KMS-11 (cell line): Measurements from ENCODE around the gene TBX6.
A peak's percentile ranks its signal among the peaks of the same experiment; 100 is the strongest.

Source experiments
- H2AFZ ChIP-seq: fragments of 200-600 bp; sonication (generic); 2 replicates; pipeline ENCODE4 v1.6.1; 2016; ENCODE audit warnings: antibody characterized with exemption, mixed run types, low read depth
- H3K27ac ChIP-seq: fragments of 200-600 bp; sonication (generic); 2 replicates; pipeline ENCODE4 v1.6.1; 2016; ENCODE audit warnings: mild to moderate bottlenecking, mixed run types
- H3K27me3 ChIP-seq: fragments of 200-600 bp; sonication (generic); 2 replicates; pipeline ENCODE4 v1.6.1; 2017; ENCODE audit warnings: mild to moderate bottlenecking, low read depth, mixed run types, moderate library complexity; ENCODE audit not compliant: insufficient read depth
- H3K36me3 ChIP-seq: fragments of 200-600 bp; sonication (generic); 2 replicates; pipeline ENCODE4 v1.6.1; 2017; ENCODE audit warnings: mild to moderate bottlenecking, mixed run types; ENCODE audit not compliant: insufficient read depth
- H3K4me1 ChIP-seq: fragments of 200-600 bp; sonication (generic); 2 replicates; pipeline ENCODE4 v1.6.1; 2016; ENCODE audit warnings: mild to moderate bottlenecking, low read depth, mixed run types; ENCODE audit not compliant: poor library complexity, severe bottlenecking
- H3K4me2 ChIP-seq: fragments of 200-600 bp; sonication (generic); 2 replicates; pipeline ENCODE4 v1.7.0; 2016; ENCODE audit warnings: mild to moderate bottlenecking, mixed run types
- H3K4me3 ChIP-seq: fragments of 200-600 bp; sonication (generic); IDR thresholded peaks from 2 replicates; pipeline ENCODE4 v1.6.1; 2017; ENCODE audit warnings: low read depth, low read length, mixed read lengths; ENCODE audit not compliant: insufficient read depth
- H3K79me2 ChIP-seq: fragments of 200-600 bp; sonication (generic); 2 replicates; pipeline ENCODE4 v1.6.1; 2016; ENCODE audit warnings: low read depth, mixed run types; ENCODE audit not compliant: insufficient read depth
- H3K9ac ChIP-seq: fragments of 200-600 bp; sonication (generic); 2 replicates; pipeline ENCODE4 v1.6.1; 2016; ENCODE audit warnings: mild to moderate bottlenecking, mixed run types
- H4K20me1 ChIP-seq: fragments of 200-600 bp; sonication (generic); 2 replicates; pipeline ENCODE4 v1.6.1; 2016; ENCODE audit warnings: mild to moderate bottlenecking, mixed run types; ENCODE audit not compliant: insufficient read depth
- TF ChIP-seq, protein P1 (sequence below): fragments of 200-600 bp; sonication (generic); conservative IDR thresholded peaks from 2 replicates; pipeline ENCODE4 v1.6.1; 2017; ENCODE audit warnings: low read depth, mild to moderate bottlenecking, antibody characterized with exemption, low read length, moderate library complexity, mixed read lengths

The TBX6 gene

DNA sequence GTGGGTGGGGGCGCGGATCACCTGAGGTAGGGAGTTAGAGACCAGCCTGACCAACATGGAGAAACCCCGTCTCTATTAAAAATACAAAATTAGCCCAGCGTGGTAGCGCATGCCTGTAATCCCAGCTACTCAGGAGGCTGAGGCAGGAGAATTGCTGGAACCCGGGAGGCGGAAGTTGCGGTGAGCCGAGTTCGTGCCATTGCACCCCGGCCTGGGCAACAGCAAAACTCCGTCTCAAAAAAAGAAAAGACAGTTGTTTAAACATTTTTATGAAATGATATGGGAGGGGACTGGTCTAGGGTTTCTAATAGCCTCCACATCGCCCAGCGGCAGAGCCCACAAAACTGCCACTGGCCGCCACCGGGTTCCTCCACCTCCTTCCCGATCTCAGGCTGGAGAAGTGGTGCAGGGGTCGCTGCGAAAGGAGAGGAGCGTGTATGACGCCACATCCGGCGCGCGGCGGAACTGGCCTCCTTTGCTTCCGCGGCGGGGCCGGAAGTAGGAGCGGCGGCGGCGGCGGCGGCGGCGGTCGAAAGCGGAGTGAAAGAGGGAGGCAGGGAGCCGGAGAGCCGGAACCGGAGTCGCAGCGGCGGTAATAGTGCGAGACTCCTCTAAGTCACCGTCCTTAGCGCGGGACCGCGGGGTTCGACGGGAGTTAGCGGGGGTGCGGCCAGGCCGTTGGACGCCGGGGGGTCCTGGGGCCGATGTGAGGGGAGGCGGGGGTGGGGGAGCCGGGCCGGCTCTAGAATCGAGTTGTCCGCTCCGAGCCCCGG, 16.0 kb downstream of the TBX6 start, which contains the start of gene PPP4C:
Gene PPP4C, plus strand, starts transcription at position 492 of the 773 bp plus-strand sequence. CDS start 384 bp downstream, outside the sequence.
- peak within 1 kb of the TSS; percentile 60 for H3K27ac ChIP-seq
- H4K20me1 ChIP-seq, result no peaks in the 10 kb centered on the region
- peaks cover 39% of the 10 kb centered on the region for H3K79me2 ChIP-seq

GRCh38 chr16:30070490-30070889, 21.2 kb downstream of the TBX6 start:
- Histone ChIP-seq H3K79me2 (peaks cover 28% of the 10 kb centered on the region), H2AFZ (no peak overlapping the region), H3K4me1 (peaks cover 25% of the 10 kb centered on the region), H3K4me2 (no peak overlapping the region), H3K27ac (no peak overlapping the region), H3K4me3 (no peak overlapping the region), H4K20me1 (peaks cover 7% of the 10 kb centered on the region; the same call in 1 of the 2 replicates), H3K9ac (no peak overlapping the region), H3K36me3 (peaks cover 39% of the 10 kb centered on the region; the same call in 1 of the 2 replicates), H3K27me3 (no peaks in the 10 kb centered on the region)
- TF ChIP-seq, protein P1, sequence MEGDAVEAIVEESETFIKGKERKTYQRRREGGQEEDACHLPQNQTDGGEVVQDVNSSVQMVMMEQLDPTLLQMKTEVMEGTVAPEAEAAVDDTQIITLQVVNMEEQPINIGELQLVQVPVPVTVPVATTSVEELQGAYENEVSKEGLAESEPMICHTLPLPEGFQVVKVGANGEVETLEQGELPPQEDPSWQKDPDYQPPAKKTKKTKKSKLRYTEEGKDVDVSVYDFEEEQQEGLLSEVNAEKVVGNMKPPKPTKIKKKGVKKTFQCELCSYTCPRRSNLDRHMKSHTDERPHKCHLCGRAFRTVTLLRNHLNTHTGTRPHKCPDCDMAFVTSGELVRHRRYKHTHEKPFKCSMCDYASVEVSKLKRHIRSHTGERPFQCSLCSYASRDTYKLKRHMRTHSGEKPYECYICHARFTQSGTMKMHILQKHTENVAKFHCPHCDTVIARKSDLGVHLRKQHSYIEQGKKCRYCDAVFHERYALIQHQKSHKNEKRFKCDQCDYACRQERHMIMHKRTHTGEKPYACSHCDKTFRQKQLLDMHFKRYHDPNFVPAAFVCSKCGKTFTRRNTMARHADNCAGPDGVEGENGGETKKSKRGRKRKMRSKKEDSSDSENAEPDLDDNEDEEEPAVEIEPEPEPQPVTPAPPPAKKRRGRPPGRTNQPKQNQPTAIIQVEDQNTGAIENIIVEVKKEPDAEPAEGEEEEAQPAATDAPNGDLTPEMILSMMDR, result no peak

More for the DNA sequence above, 16.0 kb downstream of the TBX6 start, which contains the start of gene PPP4C:
- Histone ChIP-seq H3K27me3 (no peaks in the 10 kb centered on the region), H3K4me1 (peaks cover 20% of the 10 kb centered on the region), H2AFZ (peak within 1 kb of the TSS; percentile 63), H3K36me3 (peaks cover 17% of the 10 kb centered on the region; the same call in 1 of the 2 replicates), H3K4me3 (peak within 1 kb of the TSS; percentile 40), H3K4me2 (peak within 1 kb of the TSS; percentile 98), H3K9ac (peak within 1 kb of the TSS; percentile 64)
- TF ChIP-seq, protein P1, result 0 out of 2 replicates have a peak, but pooled peaks have one; percentile 14

- H3K36me3 ChIP-seq, result peaks cover 39% of the 10 kb centered on the region; the same call in 1 of the 2 replicates
- TF ChIP-seq, protein P1, result no peak
- no peak overlapping the region for H3K4me3 ChIP-seq
- no peak overlapping the region for H3K27ac ChIP-seq
- H3K4me1 ChIP-seq, result peaks cover 20% of the 10 kb centered on the region
- H2AFZ ChIP-seq, result no peak overlapping the region
- no peaks in the 10 kb centered on the region for H3K27me3 ChIP-seq
- peaks cover 7% of the 10 kb centered on the region; the same call in 1 of the 2 replicates for H4K20me1 ChIP-seq
- no peak overlapping the region for H3K9ac ChIP-seq
- peaks cover 30% of the 10 kb centered on the region for H3K79me2 ChIP-seq
- H3K4me2 ChIP-seq, result no peak overlapping the region
Measured at GRCh38 chr16:30069611-30070462, 21.9 kb downstream of the TBX6 start.

DNA sequence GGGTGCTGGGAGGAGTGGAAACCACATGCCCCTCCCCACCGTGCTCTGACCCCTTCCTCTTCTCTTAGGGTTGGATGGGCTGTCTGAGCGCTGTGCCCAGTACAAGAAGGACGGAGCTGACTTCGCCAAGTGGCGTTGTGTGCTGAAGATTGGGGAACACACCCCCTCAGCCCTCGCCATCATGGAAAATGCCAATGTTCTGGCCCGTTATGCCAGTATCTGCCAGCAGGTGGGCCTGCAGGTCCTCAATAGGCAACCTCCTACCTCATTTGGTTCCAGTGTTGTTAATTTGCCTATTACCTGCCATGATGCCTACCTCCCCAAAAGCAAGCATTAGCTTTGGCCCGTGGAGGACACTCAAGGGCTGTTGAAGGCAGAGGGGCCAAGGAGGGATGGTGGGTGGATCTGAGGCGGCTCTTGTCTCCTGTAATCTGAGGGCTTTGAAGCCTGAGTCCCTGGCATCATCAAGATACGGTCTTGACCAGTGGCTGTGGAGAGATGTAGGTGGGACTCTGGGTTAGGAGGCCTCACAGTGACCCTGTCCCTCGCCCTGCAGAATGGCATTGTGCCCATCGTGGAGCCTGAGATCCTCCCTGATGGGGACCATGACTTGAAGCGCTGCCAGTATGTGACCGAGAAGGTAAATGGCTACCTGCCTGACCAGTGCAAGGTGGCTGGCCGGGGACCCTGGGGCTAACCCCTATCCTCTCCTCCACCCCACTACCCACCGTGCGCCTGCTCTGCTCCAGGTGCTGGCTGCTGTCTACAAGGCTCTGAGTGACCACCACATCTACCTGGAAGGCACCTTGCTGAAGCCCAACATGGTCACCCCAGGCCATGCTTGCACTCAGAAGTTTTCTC, 22.7 kb downstream of the TBX6 start:
- Histone ChIP-seq H3K79me2 (peaks cover 38% of the 10 kb centered on the region), H4K20me1 (peaks cover 7% of the 10 kb centered on the region; the same call in 1 of the 2 replicates), H2AFZ (no peak overlapping the region), H3K9ac (no peak overlapping the region), H3K4me2 (no peak overlapping the region), H3K27me3 (no peaks in the 10 kb centered on the region), H3K36me3 (peaks cover 39% of the 10 kb centered on the region; the same call in 1 of the 2 replicates), H3K4me3 (no peak overlapping the region), H3K27ac (no peak overlapping the region), H3K4me1 (peaks cover 20% of the 10 kb centered on the region)
- TF ChIP-seq, protein P1, result peak; percentile 85
